GM21423 (cell line): ENCODE data around the gene ZNF507.
A peak's percentile ranks its signal among the peaks of the same experiment; 100 is the strongest.

Experiments used
- ATAC-seq: cut with Tn5 transposase; IDR thresholded peaks from one replicate; pipeline ENCODE4 v1.9.1; 2021; ENCODE audit warnings: mild to moderate bottlenecking, moderate library complexity; ENCODE audit not compliant: unreplicated experiment

The ZNF507 gene

GRCh38 chr19:32339423-32339822 lies 6.0 kb upstream of the ZNF507 start:
- no peak for ATAC-seq

GRCh38 chr19:32339988-32340874 lies 5.2 kb upstream of the ZNF507 start:
- peak; percentile 67 for ATAC-seq

- no peak for ATAC-seq
Measured at GRCh38 chr19:32342695-32343094, 2.7 kb upstream of the ZNF507 start.

- ATAC-seq = no peak
Measured at GRCh38 chr19:32343550-32344262, 1.7 kb upstream of the ZNF507 start.

- ATAC-seq = no peak
Measured at GRCh38 chr19:32346901-32347300, 1.5 kb downstream of the ZNF507 start.

- ATAC-seq = no peak
Measured at GRCh38 chr19:32347573-32347972, 2.2 kb downstream of the ZNF507 start.

GRCh38 chr19:32349051-32349450 lies 3.6 kb downstream of the ZNF507 start:
- ATAC-seq = no peak

GRCh38 chr19:32349724-32350470 lies 4.5 kb downstream of the ZNF507 start:
- no peak for ATAC-seq

- ATAC-seq = no peak
Measured at GRCh38 chr19:32350471-32350865, 5.1 kb downstream of the ZNF507 start.

GRCh38 chr19:32350987-32351348 lies 5.6 kb downstream of the ZNF507 start:
- no peak for ATAC-seq

GRCh38 chr19:32352241-32352630 lies 6.8 kb downstream of the ZNF507 start:
- ATAC-seq = no peak

- ATAC-seq = no peak
Measured at GRCh38 chr19:32354345-32354744, 8.9 kb downstream of the ZNF507 start.

- ATAC-seq = no peak
Measured at GRCh38 chr19:32355309-32355708, 9.9 kb downstream of the ZNF507 start.

GRCh38 chr19:32357720-32358119 lies 12.3 kb downstream of the ZNF507 start:
- ATAC-seq = no peak

- no peak for ATAC-seq
Measured at GRCh38 chr19:32358321-32358720, 12.9 kb downstream of the ZNF507 start.

- no peak for ATAC-seq
Measured at GRCh38 chr19:32359581-32359980, 14.2 kb downstream of the ZNF507 start.

- ATAC-seq = no peak
Measured at GRCh38 chr19:32361574-32362317, 16.3 kb downstream of the ZNF507 start.

- no peak for ATAC-seq
Measured at GRCh38 chr19:32362318-32362691, 16.9 kb downstream of the ZNF507 start.

- ATAC-seq = no peak
Measured at GRCh38 chr19:32363175-32363574, 17.8 kb downstream of the ZNF507 start.

GRCh38 chr19:32363632-32364031 lies 18.2 kb downstream of the ZNF507 start:
- ATAC-seq = no peak

- no peak for ATAC-seq
Measured at GRCh38 chr19:32364040-32364439, 18.6 kb downstream of the ZNF507 start.
